ENCODE data around the gene OPN1LW.
"Not testable (repeated sequence)": the region's sequence is repeated elsewhere in the genome, so short reads cannot be mapped to it uniquely, and the experiment has no call there.

Gene OPN1LW

GRCh38 chrX:154135458-154136229 lies 8.4 kb upstream of the OPN1LW start:
- no peak overlapping the region for H3K27ac ChIP-seq
- TF ChIP-seq CTCF (conservative IDR thresholded peaks at IDR 0.05) (no peak), ZFX (IDR thresholded peaks at IDR 0.05) (no peak)

GRCh38 chrX:154136627-154137161 lies 7.3 kb upstream of the OPN1LW start:
- TF ChIP-seq ZFX (IDR thresholded peaks at IDR 0.05) (no peak), CTCF (conservative IDR thresholded peaks at IDR 0.05) (peak; percentile 86)
- H3K27ac ChIP-seq = no peak overlapping the region

- no peak overlapping the region for H3K27ac ChIP-seq
- TF ChIP-seq ZFX (IDR thresholded peaks at IDR 0.05) (no peak), CTCF (conservative IDR thresholded peaks at IDR 0.05) (no peak)
Measured at GRCh38 chrX:154138857-154139256, 5.2 kb upstream of the OPN1LW start.

- TF ChIP-seq CTCF (conservative IDR thresholded peaks at IDR 0.05) (no peak), ZFX (IDR thresholded peaks at IDR 0.05) (no peak)
- no peak overlapping the region for H3K27ac ChIP-seq
Measured at GRCh38 chrX:154140206-154140605, 3.8 kb upstream of the OPN1LW start.

- TF ChIP-seq ZFX (IDR thresholded peaks at IDR 0.05) (no peak), CTCF (conservative IDR thresholded peaks at IDR 0.05) (no peak)
- H3K27ac ChIP-seq = no peak overlapping the region
Measured at GRCh38 chrX:154140742-154141141, 3.3 kb upstream of the OPN1LW start.

GRCh38 chrX:154142386-154142785 lies 1.7 kb upstream of the OPN1LW start:
- TF ChIP-seq CTCF (conservative IDR thresholded peaks at IDR 0.05) (no peak), ZFX (IDR thresholded peaks at IDR 0.05) (no peak)
- no peak overlapping the region for H3K27ac ChIP-seq

- H3K27ac ChIP-seq = no peak overlapping the region
- TF ChIP-seq CTCF (conservative IDR thresholded peaks at IDR 0.05) (no peak), ZFX (IDR thresholded peaks at IDR 0.05) (no peak)
Measured at GRCh38 chrX:154142950-154143745, 895 bp upstream of the OPN1LW start.

- not testable (repeated sequence) for H3K27ac ChIP-seq
Measured at GRCh38 chrX:154151030-154151429, 7.0 kb downstream of the OPN1LW start.

- H3K27ac ChIP-seq = not testable (repeated sequence)
Measured at GRCh38 chrX:154156221-154156620, 12.2 kb downstream of the OPN1LW start.

- not testable (repeated sequence) for H3K27ac ChIP-seq
Measured at GRCh38 chrX:154157207-154157606, 13.2 kb downstream of the OPN1LW start.

- not testable (repeated sequence) for H3K27ac ChIP-seq
Measured at GRCh38 chrX:154159345-154159744, 15.3 kb downstream of the OPN1LW start.

All from C4-2B (cell line).